ENCODE results near the gene RSAD1.

- TF ChIP-seq CTCF (IDR thresholded peaks at IDR 0.05; ENCODE audit: extremely low read depth in 1 of 2, insufficient read depth in 1 of 2, low read depth in 1 of 2, low read length in 2 of 2) (no peak), POLR2AphosphoS5 (IDR thresholded peaks at IDR 0.05; ENCODE audit: insufficient read depth, low read depth, low read length) (no peak), MAX (IDR thresholded peaks at IDR 0.05; ENCODE audit: insufficient read depth, insufficient read length) (no peak), EZH2 (IDR thresholded peaks at IDR 0.05; ENCODE audit: borderline replicate concordance, low read depth, low read length, severe bottlenecking) (no peak), JUN (IDR thresholded peaks at IDR 0.05; ENCODE audit: borderline replicate concordance, insufficient read depth, insufficient read length, low read depth) (no peak), POLR2A (IDR thresholded peaks at IDR 0.05; ENCODE audit: low read depth, low read length) (no peak), MYC (IDR thresholded peaks at IDR 0.05; ENCODE audit: low read depth, low read length) (no peak), GATA2 (IDR thresholded peaks at IDR 0.05; ENCODE audit: insufficient read depth, insufficient read length, low read depth, low read length) (no peak), FOS (IDR thresholded peaks at IDR 0.05; ENCODE audit: borderline replicate concordance, insufficient read depth, low read length) (no peak)
Measured at GRCh38 chr17:50467855-50468303, 10.8 kb upstream of the RSAD1 start.
